GM12878 (cell line): ENCODE measurements around the gene CTSD. TPM values are rescaled to one million over a fixed set of nuclear protein-coding genes. Genes with fewer than 3 reads are reported as not detected.

Experiments used
- ATAC-seq: fragments of 200-7000 bp; cut with Tn5 transposase; 3 replicates; pipeline ENCODE4 v1.9.1; 2020; ENCODE audit warnings: mild to moderate bottlenecking, moderate library complexity
- BruUV-seq: library from RNA; stranded (reverse); fragments of 400-500 nt; replicated peaks from 2 replicates; lab custom pipeline; 2021; lab: Mats Ljungman, UMichigan
- CTCF ChIA-PET: fragments of 300-600 bp; sonication (Branson Sonifier 250); formaldehyde crosslinking; extraction: SDS; loops from one replicate; lab custom pipeline; 2021; ENCODE audit warnings: inconsistent platforms; lab: Yijun Ruan, JAX
- POLR2A ChIA-PET: fragments of 350-600 bp; formaldehyde crosslinking; extraction: SDS; loops from one replicate; lab custom pipeline; 2021; ENCODE audit warnings: inconsistent platforms; lab: Charles Lee
- RAD21 ChIA-PET: fragments of 300-600 bp; sonication (Branson Sonifier 250); formaldehyde crosslinking; loops from one replicate; lab custom pipeline; 2023; ENCODE audit warnings: antibody characterized with exemption; ENCODE audit not compliant: unreplicated experiment; lab: Charles Lee
- SMC1A ChIA-PET: fragments of 300-600 bp; sonication (Branson Sonifier 250); formaldehyde crosslinking; loops from one replicate; lab custom pipeline; 2023; ENCODE audit not compliant: unreplicated experiment, uncharacterized antibody; lab: Charles Lee
- DNase-seq: peaks from one replicate; pipeline ENCODE4 v3.0.0-alpha.2; 2011; ENCODE audit warnings: low read depth, low spot score
- FAIRE-seq: peaks from 3 replicates; lab custom pipeline; 2011; peaks lifted over from hg19 to GRCh38; lab: Jason Lieb, UNC
- H2AFZ ChIP-seq: 2 replicates; pipeline ENCODE4 v1.6.0; 2011; ENCODE audit warnings: low read depth, low read length, control low read depth; ENCODE audit not compliant: control insufficient read depth
- H3K27ac ChIP-seq: 2 replicates; pipeline ENCODE4 v1.5.1; 2011; ENCODE audit warnings: control low read depth; ENCODE audit not compliant: control insufficient read depth, insufficient read depth
- H3K27me3 ChIP-seq, 2 experiments: replicated peaks in 1 of 2; 2 replicates each; pipeline versions ENCODE4 v1.6.0 to v1.6.1; 2011; ENCODE audit warnings: low read length in 1 of 2; ENCODE audit not compliant: control insufficient read depth in 2 of 2, insufficient read depth in 2 of 2
- H3K36me3 ChIP-seq, 2 experiments: 2 replicates each; pipeline ENCODE4 v1.5.1; 2011; ENCODE audit warnings: low read length in 1 of 2; ENCODE audit not compliant: control insufficient read depth in 2 of 2, insufficient read depth in 2 of 2
- H3K4me1 ChIP-seq: 2 replicates; pipeline ENCODE4 v1.6.1; 2011; ENCODE audit warnings: mild to moderate bottlenecking, low read length, moderate library complexity, mixed read lengths; ENCODE audit not compliant: control insufficient read depth, insufficient read depth
- H3K4me2 ChIP-seq: 2 replicates; pipeline ENCODE4 v1.6.0; 2011; ENCODE audit warnings: control low read depth; ENCODE audit not compliant: control insufficient read depth, insufficient read depth
- H3K4me3 ChIP-seq: fragments of 200-600 bp; sonication (generic); 2 replicates; pipeline ENCODE4 v1.5.1; 2016
- H3K79me2 ChIP-seq: 2 replicates; pipeline ENCODE4 v1.6.0; 2011; ENCODE audit warnings: low read length; ENCODE audit not compliant: control insufficient read depth, insufficient read depth
- H3K9ac ChIP-seq: 2 replicates; pipeline ENCODE4 v1.8.0; 2011; ENCODE audit warnings: low read length, control low read depth, mixed read lengths; ENCODE audit not compliant: control insufficient read depth, insufficient read depth
- H3K9me3 ChIP-seq: replicated peaks from 3 replicates; pipeline ENCODE4 v1.5.1; 2011; ENCODE audit warnings: mild to moderate bottlenecking, low read length; ENCODE audit not compliant: control insufficient read depth, insufficient read depth
- H4K20me1 ChIP-seq: 2 replicates; pipeline ENCODE4 v1.6.0; 2011; ENCODE audit not compliant: control insufficient read depth, insufficient read depth
- BHLHE40 ChIP-seq, 2 experiments: fragments of 450-650 bp in 1 of 2; IDR thresholded peaks; 2 replicates each; pipeline ENCODE4 v1.6.1; 2011 to 2017; ENCODE audit warnings: low read depth in 2 of 2, borderline replicate concordance in 1 of 2, improper control_type of control experiment in 1 of 2, low read length in 1 of 2, mild to moderate bottlenecking in 1 of 2
- GABPA ChIP-seq: IDR thresholded peaks from 2 replicates; pipeline ENCODE4 v1.6.1; 2014; ENCODE audit warnings: antibody characterized with exemption, low read depth, mild to moderate bottlenecking, inconsistent platforms
- IRF3 ChIP-seq: fragments of 450-650 bp; IDR thresholded peaks from 2 replicates; pipeline ENCODE4 v1.6.1; 2014; ENCODE audit warnings: mild to moderate bottlenecking
- MTA2 ChIP-seq: fragments of 450-650 bp; IDR thresholded peaks from 2 replicates; pipeline ENCODE4 v1.6.1; 2016; ENCODE audit warnings: low read depth, mild to moderate bottlenecking, moderate library complexity
- POLR2A ChIP-seq: IDR thresholded peaks from 2 replicates; pipeline ENCODE4 v1.6.1; 2011; ENCODE audit warnings: low read depth, mild to moderate bottlenecking, low read length
- RB1 ChIP-seq: fragments of 450-650 bp; formaldehyde crosslinking; IDR thresholded peaks from 2 replicates; pipeline ENCODE4 v1.6.1; 2017; ENCODE audit warnings: mild to moderate bottlenecking, borderline replicate concordance
- RUNX3 ChIP-seq: IDR thresholded peaks from 2 replicates; pipeline ENCODE4 v1.6.1; 2012; ENCODE audit warnings: low read length, inconsistent platforms
- SMAD1 ChIP-seq: fragments of 450-650 bp; IDR thresholded peaks from 2 replicates; pipeline ENCODE4 v1.6.1; 2018; ENCODE audit warnings: mild to moderate bottlenecking, low read depth; ENCODE audit not compliant: partially characterized antibody
- SP1 ChIP-seq: IDR thresholded peaks from one replicate; pipeline ENCODE4 v1.6.1; 2011; ENCODE audit warnings: low read depth, low read length
- SREBF1 ChIP-seq: IDR thresholded peaks from 2 replicates; pipeline ENCODE4 v1.6.1; 2012; ENCODE audit warnings: mild to moderate bottlenecking, low read length
- TCF3 ChIP-seq: IDR thresholded peaks from 2 replicates; pipeline ENCODE4 v1.6.1; 2012; ENCODE audit warnings: low read depth, mild to moderate bottlenecking, low read length, borderline replicate concordance; ENCODE audit not compliant: insufficient read depth
- WRNIP1 ChIP-seq: IDR thresholded peaks from 2 replicates; pipeline ENCODE4 v1.6.1; 2011; ENCODE audit warnings: low read depth, low read length, improper control_type of control experiment, borderline replicate concordance
- YBX1 ChIP-seq: fragments of 450-650 bp; IDR thresholded peaks from 2 replicates; pipeline ENCODE4 v1.6.1; 2016; ENCODE audit warnings: antibody characterized with exemption
- WGBS: methylation state at CpG from one replicate; pipeline ENCODE4 v1.1.6; 2016; ENCODE audit warnings: low lambda C conversion rate; ENCODE audit not compliant: insufficient replicate concordance, insufficient coverage; ENCODE audit errors: missing lambda C conversion rate; 5-methylcytosine and 5-hydroxymethylcytosine counted together
- in situ Hi-C: fragments of 300-500 bp; cut with MboI; formaldehyde crosslinking; loops from 9 replicates; pipeline ENCODE4 v1.14.3; 2018; ENCODE audit warnings: mixed read lengths
- intact Hi-C: fragments of 100-400 bp; cut with micrococcal nuclease; formaldehyde crosslinking; loops from one replicate; pipeline ENCODE4 v1.14.2; 2022; ENCODE audit not compliant: unreplicated experiment
- polyA plus RNA-seq, 11 experiments: library from polyadenylated mRNA; depleted of rRNA in 4 of 11; unstranded in 6 of 11; stranded (reverse) in 5 of 11; fragments of >200 nt; fragmentation: Nextera tagmentation in 4 of 11; fragmentation: Illumina TruSeq in 1 of 11; extraction: Ambion mirVana in 4 of 11; extraction: Trizol in 1 of 11; gene quantifications; 1 replicate in 1 of 11; 2 replicates in 10 of 11; pipeline versions ENCODE4 v1.2.1 to v1.2.3, GENCODE V29; 2011 to 2016; ENCODE audit warnings: inconsistent platforms in 2 of 11, missing spikeins in 2 of 11, low read depth in 1 of 11
- total RNA-seq, 4 experiments: library from RNA; depleted of rRNA in 3 of 4; stranded (reverse); fragments of >200 nt in 3 of 4; fragmentation: Illumina TruSeq in 1 of 4; extraction: Trizol in 1 of 4; gene quantifications; 2 replicates each; pipeline versions ENCODE4 v1.2.1 to v1.2.3, GENCODE V29; 2013 to 2021
- TF ChIP-seq, protein P1 (sequence below): fragments of 450-650 bp; formaldehyde crosslinking; IDR thresholded peaks from 2 replicates; pipeline ENCODE4 v1.4.0; 2022; ENCODE audit warnings: mild to moderate bottlenecking, moderate library complexity

Gene CTSD
- total and polyA plus RNA-seq, 10 of the 15 experiments (the other 5 are each of a cell fraction or from before 2014, with no cell fraction given): 0.42 to 54.6 (median 25.0) TPM

GRCh38 chr11:1754376-1755150 lies 9.2 kb downstream of the CTSD start (continued):
- TF ChIP-seq, protein P1, sequence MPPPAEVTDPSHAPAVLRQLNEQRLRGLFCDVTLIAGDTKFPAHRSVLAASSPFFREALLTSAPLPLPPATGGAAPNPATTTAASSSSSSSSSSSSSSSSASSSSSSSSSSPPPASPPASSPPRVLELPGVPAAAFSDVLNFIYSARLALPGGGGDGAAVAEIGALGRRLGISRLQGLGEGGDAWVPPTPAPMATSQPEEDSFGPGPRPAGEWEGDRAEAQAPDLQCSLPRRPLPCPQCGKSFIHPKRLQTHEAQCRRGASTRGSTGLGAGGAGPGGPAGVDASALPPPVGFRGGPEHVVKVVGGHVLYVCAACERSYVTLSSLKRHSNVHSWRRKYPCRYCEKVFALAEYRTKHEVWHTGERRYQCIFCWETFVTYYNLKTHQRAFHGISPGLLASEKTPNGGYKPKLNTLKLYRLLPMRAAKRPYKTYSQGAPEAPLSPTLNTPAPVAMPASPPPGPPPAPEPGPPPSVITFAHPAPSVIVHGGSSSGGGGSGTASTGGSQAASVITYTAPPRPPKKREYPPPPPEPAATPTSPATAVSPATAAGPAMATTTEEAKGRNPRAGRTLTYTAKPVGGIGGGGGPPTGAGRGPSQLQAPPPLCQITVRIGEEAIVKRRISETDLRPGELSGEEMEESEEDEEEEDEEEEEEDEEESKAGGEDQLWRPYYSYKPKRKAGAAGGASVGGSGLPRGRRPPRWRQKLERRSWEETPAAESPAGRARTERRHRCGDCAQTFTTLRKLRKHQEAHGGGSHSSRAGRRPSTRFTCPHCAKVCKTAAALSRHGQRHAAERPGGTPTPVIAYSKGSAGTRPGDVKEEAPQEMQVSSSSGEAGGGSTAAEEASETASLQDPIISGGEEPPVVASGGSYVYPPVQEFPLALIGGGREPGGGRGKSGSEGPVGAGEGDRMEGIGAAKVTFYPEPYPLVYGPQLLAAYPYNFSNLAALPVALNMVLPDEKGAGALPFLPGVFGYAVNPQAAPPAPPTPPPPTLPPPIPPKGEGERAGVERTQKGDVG: no peak
- TF ChIP-seq YBX1: no peak
- TF ChIP-seq BHLHE40 (IDR thresholded peaks at IDR 0.05; ENCODE audit: borderline replicate concordance in 1 of 2, low read depth in 2 of 2, low read length in 1 of 2): no peak
- TF ChIP-seq POLR2A: no peak
- no peak for TF ChIP-seq SREBF1

DNA sequence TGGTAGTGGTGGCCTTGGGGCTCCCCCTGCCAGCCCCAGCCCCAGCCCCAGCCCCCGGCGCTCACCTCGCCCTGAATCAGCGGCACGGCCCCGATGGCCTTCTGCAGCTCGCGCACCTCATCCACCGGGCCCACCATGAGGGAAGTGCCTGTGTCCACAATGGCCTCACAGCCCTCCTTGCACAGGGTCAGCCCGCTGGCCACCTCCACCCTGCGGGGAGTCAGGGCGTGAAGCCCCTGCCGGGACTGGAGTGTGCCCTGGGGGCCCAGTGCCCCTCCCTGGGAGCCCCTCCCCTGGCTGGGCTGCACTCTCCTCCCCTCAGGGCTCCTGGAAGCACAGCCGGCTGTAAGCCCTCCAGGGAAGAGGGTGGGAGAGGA lies 9.8 kb downstream of the CTSD start:
- no peak for FAIRE-seq
- H2AFZ ChIP-seq: no peak overlapping the region
- intact Hi-C loops (no loop called here), in situ Hi-C loops (no loop called here)
- H3K4me2 ChIP-seq: no peak overlapping the region
- no peaks in the 10 kb centered on the region for H3K9me3 ChIP-seq
- ChIA-PET SMC1A (no interaction called here), POLR2A (no interaction called here), RAD21 (no interaction called here), CTCF (no interaction called here)
- H3K4me1 ChIP-seq: no peaks in the 10 kb centered on the region
- no peak overlapping the region for H3K4me3 ChIP-seq
- H3K79me2 ChIP-seq: no peaks in the 10 kb centered on the region
- no peak for TF ChIP-seq SMAD1
- TF ChIP-seq RB1: no peak
- no peak for TF ChIP-seq IRF3
- TF ChIP-seq RUNX3: no peak
- no peak for TF ChIP-seq TCF3
- TF ChIP-seq SP1: no peak
- no peak for TF ChIP-seq WRNIP1
- no peak for TF ChIP-seq YBX1
- TF ChIP-seq GABPA: no peak
- no peak for TF ChIP-seq MTA2
- 63% methylated on average over 6 of the region's 14 CpGs for WGBS
- no peaks in the 10 kb centered on the region for H4K20me1 ChIP-seq
- H3K27ac ChIP-seq: no peak overlapping the region
- no TSS peak for BruUV-seq
- ATAC-seq: no peak
- H3K27me3 ChIP-seq: no peaks in the 10 kb centered on the region
- H3K36me3 ChIP-seq: no peaks in the 10 kb centered on the region
- no peak for DNase-seq
- no peak overlapping the region for H3K9ac ChIP-seq
